Measurements from ENCODE around the gene TTLL9.
A peak's percentile ranks its signal among the peaks of the same experiment; 100 is the strongest.

The TTLL9 gene

GRCh38 chr20:31939661-31940060 is 69.2 kb downstream of the TTLL9 start:
- DNase-seq (ENCODE audit: low read depth in 3 of 3, low spot score in 1 of 3): no peak

- DNase-seq (ENCODE audit: low read depth in 3 of 3, low spot score in 1 of 3): no peak
These were observed 72.6 kb downstream of the TTLL9 start for GRCh38 chr20:31943052-31943471.

GRCh38 chr20:31945319-31945718 is 74.9 kb downstream of the TTLL9 start:
- DNase-seq (ENCODE audit: low read depth in 3 of 3, low spot score in 1 of 3): no peak

GRCh38 chr20:31945785-31946184 is 75.4 kb downstream of the TTLL9 start:
- DNase-seq (ENCODE audit: low read depth in 3 of 3, low spot score in 1 of 3): no peak

GRCh38 chr20:31948008-31948407 is 77.6 kb downstream of the TTLL9 start:
- no peak for DNase-seq (ENCODE audit: low read depth in 3 of 3, low spot score in 1 of 3)

GRCh38 chr20:31949877-31950646 is 79.6 kb downstream of the TTLL9 start:
- DNase-seq (ENCODE audit: low read depth in 3 of 3, low spot score in 1 of 3): no peak

GRCh38 chr20:31951203-31951529 is 80.7 kb downstream of the TTLL9 start:
- no peak for DNase-seq (ENCODE audit: low read depth in 3 of 3, low spot score in 1 of 3)

- DNase-seq (ENCODE audit: low read depth in 3 of 3, low spot score in 1 of 3): peak; percentile 92 to 98 (median 94)
These were observed 81.4 kb downstream of the TTLL9 start, which contains the start of gene PDRG1 for GRCh38 chr20:31951530-31952453. Gene PDRG1 (minus strand): TSS chr20:31952046. CDS start chr20:31951961, 85 bp downstream.

GRCh38 chr20:31953556-31954148 is 83.2 kb downstream of the TTLL9 start:
- no peak for DNase-seq (ENCODE audit: low read depth in 3 of 3, low spot score in 1 of 3)

- DNase-seq (ENCODE audit: low read depth in 3 of 3, low spot score in 1 of 3): no peak
These were observed 84.1 kb downstream of the TTLL9 start for GRCh38 chr20:31954500-31954899.

- no peak for DNase-seq (ENCODE audit: low read depth in 3 of 3, low spot score in 1 of 3)
These were observed 86.4 kb downstream of the TTLL9 start for GRCh38 chr20:31956556-31957526.

GRCh38 chr20:31962761-31963160 is 92.3 kb downstream of the TTLL9 start:
- no peak for DNase-seq (ENCODE audit: low read depth in 3 of 3, low spot score in 1 of 3)

GRCh38 chr20:31963889-31964288 is 93.5 kb downstream of the TTLL9 start:
- DNase-seq (ENCODE audit: low read depth in 3 of 3, low spot score in 1 of 3): no peak

GRCh38 chr20:31966991-31967655 is 96.7 kb downstream of the TTLL9 start:
- DNase-seq (ENCODE audit: low read depth in 3 of 3, low spot score in 1 of 3): no peak

GRCh38 chr20:31967830-31968249 is 97.4 kb downstream of the TTLL9 start, which contains the start of gene XKR7:
Gene XKR7 (plus strand): TSS chr20:31968151. CDS start chr20:31968176, 25 bp downstream.
- no peak for DNase-seq (ENCODE audit: low read depth in 3 of 3, low spot score in 1 of 3)

GRCh38 chr20:31968291-31969126 is 98.1 kb downstream of the TTLL9 start:
- peak; percentile 30 to 81 (median 60) for DNase-seq (ENCODE audit: low read depth in 3 of 3, low spot score in 1 of 3)

GRCh38 chr20:31969991-31970390 is 99.6 kb downstream of the TTLL9 start:
- DNase-seq (ENCODE audit: low read depth in 3 of 3, low spot score in 1 of 3): no peak

GRCh38 chr20:31972471-31973021 is 102.1 kb downstream of the TTLL9 start:
- DNase-seq (ENCODE audit: low read depth in 3 of 3, low spot score in 1 of 3): no peak

- no peak for DNase-seq (ENCODE audit: low read depth in 3 of 3, low spot score in 1 of 3)
These were observed 103.9 kb downstream of the TTLL9 start for GRCh38 chr20:31974296-31974695.

Data from stimulated activated CD4-positive, alpha-beta T cell treated with anti-CD3 and anti-CD28 coated beads, TNF-alpha, amount 100 ng/mL, for 1 hour (primary cell).